T-cell (primary cell): Measurements from ENCODE around the gene PSMB8. TPM values are rescaled to one million over a fixed set of nuclear protein-coding genes. Genes with fewer than 3 reads are reported as not detected.
"Not testable (repeated sequence)": the region's sequence is repeated elsewhere in the genome, so short reads cannot be mapped to it uniquely, and the experiment has no call there.

Experiments
- ATAC-seq, 4 experiments: fragments of 200-7000 bp in 3 of 4; fragments of 150-1000 bp in 1 of 4; cut with Tn5 transposase; replicated peaks in 1 of 4; 1 replicate in 3 of 4; 2 replicates in 1 of 4; pipeline ENCODE4 v1.10.0; 2021; ENCODE audit warnings: moderate library complexity in 3 of 4, mild to moderate bottlenecking in 2 of 4, moderate number of reproducible peaks in 1 of 4
- CTCF ChIA-PET, 2 donors: fragments of 300-600 bp; sonication (Branson Sonifier 250); formaldehyde crosslinking; loops; one replicate each; lab custom pipeline; 2022; ENCODE audit warnings: antibody characterized with exemption in 2 of 2; lab: Charles Lee
- POLR2A ChIA-PET, 2 donors: fragments of 300-600 bp; sonication (Branson Sonifier 250); formaldehyde crosslinking; loops; one replicate each; lab custom pipeline; 2022; ENCODE audit warnings: antibody characterized with exemption in 2 of 2; lab: Charles Lee
- DNase-seq, 35 experiments: peaks; one replicate each; pipeline versions ENCODE4 v3.0.0 to v3.0.0-alpha.2; 2013 to 2023
- H3K27ac ChIP-seq: one replicate; pipeline ENCODE4 v1.5.1; 2013; ENCODE audit warnings: low read length
- H3K27me3 ChIP-seq, 2 experiments: replicated peaks in 1 of 2; 1 replicate in 1 of 2; 2 replicates in 1 of 2; pipeline versions ENCODE4 v1.6.1 to v1.7.0; 2013; ENCODE audit warnings: low read length in 1 of 2, mixed read lengths in 1 of 2; ENCODE audit not compliant: control insufficient read depth in 2 of 2, insufficient read depth in 2 of 2; ENCODE audit errors: extremely low read depth in 1 of 2
- H3K36me3 ChIP-seq, 2 donors: 1 replicate in 1 of 2; 2 replicates in 1 of 2; pipeline versions ENCODE4 v1.6.1 to v1.7.0; 2013; ENCODE audit warnings: low read length in 1 of 2; ENCODE audit not compliant: control insufficient read depth in 2 of 2, insufficient read depth in 1 of 2; ENCODE audit errors: extremely low read depth in 1 of 2
- H3K4me1 ChIP-seq, 2 experiments: 1 replicate in 1 of 2; 2 replicates in 1 of 2; pipeline versions ENCODE4 v1.6.1 to v1.7.0; 2013; ENCODE audit warnings: low read length in 2 of 2, mixed read lengths in 1 of 2; ENCODE audit not compliant: insufficient read depth in 2 of 2, control insufficient read depth in 1 of 2; ENCODE audit errors: extremely low read depth in 1 of 2
- H3K4me3 ChIP-seq, 2 donors: 1 replicate in 1 of 2; 2 replicates in 1 of 2; pipeline versions ENCODE4 v1.5.1 to v1.7.0; 2013; ENCODE audit warnings: mild to moderate bottlenecking in 2 of 2, low read length in 1 of 2, moderate library complexity in 1 of 2; ENCODE audit not compliant: control insufficient read depth in 1 of 2; ENCODE audit errors: extremely low read depth in 1 of 2
- H3K9me3 ChIP-seq: 2 replicates; pipeline ENCODE4 v1.7.0; 2013
- H3K27ac Mint-ChIP-seq, 2 donors: one replicate each; pipeline ENCODE4 v1.8.0; 2020 to 2021; ENCODE audit warnings: mild to moderate bottlenecking in 2 of 2, mixed read lengths in 2 of 2
- H3K27me3 Mint-ChIP-seq, 2 donors: one replicate each; pipeline ENCODE4 v1.8.0; 2021 to 2022; ENCODE audit warnings: mixed read lengths in 2 of 2
- H3K36me3 Mint-ChIP-seq: one replicate; pipeline ENCODE4 v1.8.0; 2021; ENCODE audit warnings: mixed read lengths
- H3K4me1 Mint-ChIP-seq, 3 donors: one replicate each; pipeline ENCODE4 v1.8.0; 2020 to 2022; ENCODE audit warnings: mixed read lengths in 3 of 3, mild to moderate bottlenecking in 1 of 3
- H3K4me3 Mint-ChIP-seq, 3 donors: one replicate each; pipeline ENCODE4 v1.8.0; 2020 to 2022; ENCODE audit warnings: mild to moderate bottlenecking in 3 of 3, mixed read lengths in 3 of 3, moderate library complexity in 3 of 3
- H3K9me3 Mint-ChIP-seq, 3 donors: one replicate each; pipeline ENCODE4 v1.8.0; 2020 to 2022; ENCODE audit warnings: mixed read lengths in 3 of 3
- WGBS: methylation state at CpG from one replicate; pipeline ENCODE4 v1.1.5; 2013; ENCODE audit warnings: missing lambda C conversion rate; ENCODE audit not compliant: insufficient coverage; 5-methylcytosine and 5-hydroxymethylcytosine counted together
- total RNA-seq, 35 experiments: library from RNA in 6 of 35; stranded (reverse) in 6 of 35; fragments of 120-200 nt in 1 of 35; gene quantifications; one replicate each; pipeline versions ENCODE4 v1.2.1 to v1.2.4 and lab custom pipeline; 2013 to 2026

The PSMB8 gene
- total RNA-seq, 5 donors from 2014 or later (not counting 1 experiment from before 2014, with no cell fraction given) = 131 to 171 (median 150) TPM

DNA sequence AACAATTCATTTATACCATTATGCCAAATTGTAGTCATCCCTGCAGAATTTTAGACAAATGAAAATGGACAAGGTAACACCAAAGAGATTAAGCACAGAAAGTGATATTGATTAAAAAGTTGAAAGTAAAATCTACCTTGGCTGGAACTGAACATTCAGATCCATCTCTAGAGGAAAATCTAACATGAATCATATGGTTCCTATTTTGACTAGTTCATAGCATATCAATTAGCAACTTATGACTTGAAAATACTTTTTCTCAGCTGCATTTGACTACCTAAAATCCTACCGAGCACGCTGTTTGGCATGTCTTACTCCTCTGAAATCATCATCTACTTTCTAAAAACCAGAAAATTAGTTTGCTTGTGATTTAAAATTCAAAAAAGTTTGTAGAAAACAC, 32.8 kb upstream of the PSMB8 start:
- Mint-ChIP-seq H3K4me3 (no peak overlapping the region), H3K36me3 (peaks cover 33% of the 10 kb centered on the region), H3K27ac (no peak overlapping the region), H3K9me3 (peaks cover 0 to 4% (median 0%) of the 10 kb centered on the region in 3 donors), H3K4me1 (no peaks in the 10 kb centered on the region), H3K27me3 (peaks cover 0 to 2% of the 10 kb centered on the region in 2 donors)
- ATAC-seq (no peak), DNase-seq (no peak)
- Histone ChIP-seq H3K4me1 (no peaks in the 10 kb centered on the region), H3K9me3 (no peaks in the 10 kb centered on the region), H3K27ac (no peak overlapping the region), H3K4me3 (no peak overlapping the region), H3K36me3 (no peaks in the 10 kb centered on the region), H3K27me3 (peaks cover 0 to 4% of the 10 kb centered on the region in 2 experiments)
- ChIA-PET CTCF (no interaction called here), POLR2A (no interaction called here)
- WGBS = no CpG with 5 or more reads among the region's 2 CpGs

DNA sequence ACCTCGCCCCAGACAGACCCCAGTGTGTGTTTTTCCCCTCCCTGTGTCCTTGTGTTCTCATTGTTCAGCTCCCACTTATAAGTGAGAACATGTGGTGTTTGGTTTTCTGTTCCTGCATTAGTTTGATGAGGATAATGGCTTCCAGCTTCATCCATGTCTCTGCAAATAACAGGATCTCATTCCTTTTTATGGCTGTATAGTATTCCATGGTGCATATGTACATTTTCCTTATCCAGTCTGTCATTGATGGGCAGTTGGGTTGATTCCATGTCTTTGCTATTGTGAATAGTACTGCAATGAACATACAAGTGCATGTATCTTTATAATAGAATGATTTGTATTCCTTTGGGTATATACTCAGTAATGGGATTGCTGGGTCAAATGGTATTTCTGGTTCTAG, 30.1 kb upstream of the PSMB8 start:
- not testable (repeated sequence) for H3K9me3 Mint-ChIP-seq, H3K27ac ChIP-seq, DNase-seq, H3K27ac Mint-ChIP-seq, H3K27me3 Mint-ChIP-seq, H3K4me1 ChIP-seq, ATAC-seq, H3K27me3 ChIP-seq, H3K9me3 ChIP-seq, H3K4me3 Mint-ChIP-seq, H3K4me3 ChIP-seq, H3K4me1 Mint-ChIP-seq, H3K36me3 ChIP-seq
- POLR2A ChIA-PET = interaction anchor here in 1 of 2 donors (0.6 kb wide), 1 partner anchor 69 kb away, joined by 4 read pairs; no protein-coding TSS in a partner anchor
- WGBS = no CpG with 5 or more reads among the region's 1 CpG
- CTCF ChIA-PET = interaction anchor here in 1 of 2 donors (0.6 kb wide), 1 partner anchor 630 kb away, joined by 3 read pairs; no protein-coding TSS in a partner anchor
- H3K36me3 Mint-ChIP-seq = peaks cover 13% of the 10 kb centered on the region

DNA sequence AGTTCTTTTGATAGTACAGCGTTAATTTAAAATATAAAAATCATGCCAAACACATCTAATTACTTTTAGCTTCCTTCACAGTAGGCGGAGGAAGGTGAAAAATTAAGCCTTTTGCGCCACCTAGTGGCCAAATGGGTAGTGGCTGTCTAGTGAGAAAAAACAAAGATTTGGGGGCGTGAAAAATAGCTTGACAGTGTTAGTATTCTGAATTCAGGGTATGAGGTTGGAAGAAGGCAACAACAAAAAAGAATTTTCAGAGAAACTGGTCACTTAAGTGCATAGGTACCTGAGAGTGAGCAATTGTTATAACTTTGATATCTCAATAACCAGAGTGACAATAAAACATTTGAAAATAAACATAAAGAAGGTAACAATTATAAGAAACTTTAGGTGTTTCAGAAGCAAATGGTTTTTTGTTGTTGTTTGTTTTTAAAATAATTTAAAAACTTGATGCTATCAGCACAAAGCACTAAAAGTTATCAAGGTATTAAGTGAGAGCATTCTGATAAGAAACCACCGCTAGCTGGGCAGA, 24.5 kb upstream of the PSMB8 start:
- DNase-seq (peak; percentile 64 to 95 (median 83)), ATAC-seq (peak; percentile 73 to 81 (median 76))
- Histone ChIP-seq H3K4me3 (no peak overlapping the region), H3K9me3 (no peaks in the 10 kb centered on the region), H3K27me3 (no peaks in the 10 kb centered on the region), H3K36me3 (peaks cover 0 to 4% of the 10 kb centered on the region in 2 donors), H3K27ac (no peak overlapping the region), H3K4me1 (peaks cover 13 to 16% of the 10 kb centered on the region in 2 experiments)
- Mint-ChIP-seq H3K27me3 (no peaks in the 10 kb centered on the region), H3K4me1 (peaks cover 25 to 35% (median 34%) of the 10 kb centered on the region in 3 donors), H3K36me3 (peaks cover 12% of the 10 kb centered on the region), H3K4me3 (no peak overlapping the region), H3K27ac (peak overlapping the region in 1 of 2 donors; percentile 4), H3K9me3 (peaks cover 0 to 4% (median 0%) of the 10 kb centered on the region in 3 donors)
- WGBS = 0% methylated on average over 2 of the region's 5 CpGs
- ChIA-PET POLR2A (interaction anchor here (0.5 to 2.3 kb wide), 6 partner anchors 13 to 103 kb away, joined by 3 to 29 read pairs (median 5); partner anchors contain the start of genes TAP2 (in 2 of the 2) and PSMB8 (in 1 of the 2)), CTCF (interaction anchor here (0.6 to 6.6 kb wide), 41 partner anchors 9 to 1967 kb away, joined by 3 to 207 read pairs (median 5); partner anchors contain the start of genes TAP2 (in 2 of the 2), HLA-DMA (in 1 of the 2), PSMB8 (in 1 of the 2) and PSMB9 (in 1 of the 2))

DNA sequence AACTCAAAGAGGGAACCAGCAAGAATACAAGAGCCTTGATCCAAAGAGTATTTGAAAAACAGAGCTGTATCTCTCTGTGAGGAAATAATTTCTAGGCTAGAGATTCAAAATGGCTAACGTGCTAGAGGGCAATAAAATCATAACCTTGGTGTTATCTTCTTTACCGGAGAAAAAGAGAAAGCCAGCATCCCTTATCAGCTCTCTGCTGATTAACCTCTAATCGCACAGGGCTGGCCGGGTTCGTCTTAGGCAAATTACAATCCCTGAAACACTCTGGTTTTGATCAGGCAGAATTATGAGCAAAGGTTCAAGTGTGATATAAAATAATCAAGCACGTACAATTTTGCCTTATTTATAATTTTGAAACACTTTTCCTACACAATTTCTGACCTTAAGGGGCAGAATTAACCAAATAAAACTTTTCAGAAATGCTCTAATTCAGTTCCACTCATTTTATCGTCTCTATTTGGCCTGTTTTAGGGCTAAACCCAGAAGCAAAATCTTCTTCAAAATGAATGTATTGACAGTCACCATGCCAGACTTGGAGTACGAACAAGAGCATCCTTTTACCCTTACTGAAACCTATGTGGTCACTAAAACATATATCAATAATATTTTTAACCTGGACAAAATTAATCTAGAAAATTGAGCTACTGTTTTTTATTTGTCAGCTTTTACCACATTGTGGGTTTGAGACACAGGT, 23.9 kb upstream of the PSMB8 start:
- WGBS = 63% methylated on average over 3 of the region's 8 CpGs
- Mint-ChIP-seq H3K4me1 (peaks cover 25 to 35% (median 34%) of the 10 kb centered on the region in 3 donors), H3K9me3 (peaks cover 0 to 1% (median 0%) of the 10 kb centered on the region in 3 donors), H3K27ac (peak overlapping the region; percentile 82 to 91), H3K4me3 (peak overlapping the region in 1 of 3 donors; percentile 69), H3K27me3 (no peaks in the 10 kb centered on the region), H3K36me3 (peaks cover 13% of the 10 kb centered on the region)
- ATAC-seq = peak in 2 of 4 experiments; percentile 28 to 37
- no peaks in the 10 kb centered on the region for H3K27me3 ChIP-seq
- H3K36me3 ChIP-seq = peaks cover 0 to 6% of the 10 kb centered on the region in 2 donors
- no peak for DNase-seq
- peak overlapping the region; percentile 48 for H3K27ac ChIP-seq
- no peaks in the 10 kb centered on the region for H3K9me3 ChIP-seq
- CTCF ChIA-PET = interaction anchor here (0.7 to 6.6 kb wide), 39 partner anchors 8 to 1967 kb away, joined by 3 to 207 read pairs (median 5); partner anchors contain the start of genes TAP2 (in 2 of the 2), HLA-DMA (in 1 of the 2), PSMB8 (in 1 of the 2) and PSMB9 (in 1 of the 2)
- H3K4me1 ChIP-seq = peaks cover 13 to 16% of the 10 kb centered on the region in 2 experiments
- H3K4me3 ChIP-seq = no peak overlapping the region
- POLR2A ChIA-PET = interaction anchor here (0.5 to 2.3 kb wide), 8 partner anchors 13 to 104 kb away, joined by 3 to 29 read pairs (median 4); partner anchors contain the start of genes TAP2 (in 2 of the 2), BRD2 (in 1 of the 2) and PSMB8 (in 1 of the 2)

DNA sequence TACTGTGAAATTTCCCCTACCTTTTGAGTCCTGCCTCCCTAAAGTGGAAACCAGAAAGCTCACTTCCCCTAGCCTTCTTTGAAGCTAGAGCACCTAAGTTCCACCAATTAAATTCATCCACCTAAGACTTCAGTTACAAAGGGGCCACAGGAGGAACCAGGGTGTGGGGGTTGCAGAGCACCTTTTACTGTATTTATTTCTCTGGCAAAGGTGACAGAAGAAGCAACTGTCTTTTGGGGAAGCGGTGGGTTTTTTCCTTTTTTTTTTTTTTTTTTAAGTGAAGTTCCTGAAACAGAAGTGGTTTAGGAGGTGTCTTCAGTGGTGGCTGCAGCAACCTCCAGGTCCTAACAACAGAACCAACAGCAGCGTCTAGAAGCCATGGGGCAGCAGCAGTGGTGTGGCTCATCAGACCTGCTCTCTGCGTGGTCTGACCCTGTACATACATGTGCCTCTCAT, 23.2 kb upstream of the PSMB8 start:
- Histone ChIP-seq H3K27ac (peak overlapping the region; percentile 48), H3K27me3 (no peaks in the 10 kb centered on the region), H3K4me3 (no peak overlapping the region), H3K9me3 (no peaks in the 10 kb centered on the region), H3K36me3 (peaks cover 0 to 10% of the 10 kb centered on the region in 2 donors), H3K4me1 (peaks cover 13 to 16% of the 10 kb centered on the region in 2 experiments)
- CTCF ChIA-PET = interaction anchor here (0.8 to 6.6 kb wide), 14 partner anchors 10 to 458 kb away, joined by 3 to 207 read pairs (median 12); partner anchors contain the start of genes TAP2 (in 2 of the 2), PSMB8 (in 1 of the 2), PSMB9 (in 1 of the 2) and TAP1 (in 1 of the 2)
- peaks cover 25 to 35% (median 34%) of the 10 kb centered on the region in 3 donors for H3K4me1 Mint-ChIP-seq
- ATAC-seq = peak; percentile 43 to 83 (median 62)
- POLR2A ChIA-PET = interaction anchor here in 1 of 2 donors (0.9 to 2.3 kb wide), 4 partner anchors 22 to 105 kb away, joined by 3 to 29 read pairs (median 4); partner anchors contain the start of genes BRD2 and TAP2
- peak in 2 of 35 experiments; percentile 15 to 57 for DNase-seq
- H3K27me3 Mint-ChIP-seq = no peaks in the 10 kb centered on the region
- no peaks in the 10 kb centered on the region for H3K9me3 Mint-ChIP-seq
- peaks cover 10% of the 10 kb centered on the region for H3K36me3 Mint-ChIP-seq
- H3K4me3 Mint-ChIP-seq = peak overlapping the region in 2 of 3 donors; percentile 3 to 69
- H3K27ac Mint-ChIP-seq = peak overlapping the region; percentile 82 to 91
- 23% methylated on average over 2 of the region's 3 CpGs for WGBS
